ENCODE data around the gene CIAO3. TPM values are rescaled to one million over a fixed set of nuclear protein-coding genes. Genes with fewer than 3 reads are reported as not detected.

Gene CIAO3
- total RNA-seq, 1 experiment from 2014 or later: 21.9 TPM

GRCh38 chr16:698911-699671 lies 41.7 kb downstream of the CIAO3 start:
- Histone ChIP-seq H2BK120ac (ENCODE audit: low read depth, low read length, poor library complexity, severe bottlenecking) (no peak overlapping the region), H2BK20ac (ENCODE audit: low read depth, low read length, poor library complexity, severe bottlenecking) (no peak overlapping the region), H3K4ac (ENCODE audit: low read depth, low read length) (no peak overlapping the region), H2BK15ac (ENCODE audit: low read depth, low read length) (no peak overlapping the region), H4K8ac (replicated peaks; ENCODE audit: insufficient read length, low read depth, low read length) (no peak overlapping the region), H3K4me1 (ENCODE audit: insufficient read depth, low read length) (no peaks in the 10 kb centered on the region), H3K27me3 (ENCODE audit: insufficient read depth, low read length) (peaks cover 39% of the 10 kb centered on the region), H3K56ac (ENCODE audit: insufficient read length, low read depth, low read length) (no peak overlapping the region), H3K27ac (ENCODE audit: insufficient read length, low read depth, low read length) (no peak overlapping the region), H3K23ac (ENCODE audit: insufficient read length, low read depth, low read length) (no peak overlapping the region), H4K5ac (ENCODE audit: insufficient read length, low read depth, low read length) (no peak overlapping the region), H3T11ph (ENCODE audit: low read length) (no peak overlapping the region), H3K79me2 (ENCODE audit: insufficient read depth, low read length) (no peaks in the 10 kb centered on the region), H3K9ac (ENCODE audit: extremely low read depth, insufficient read length, low read length) (no peak overlapping the region), H3K14ac (ENCODE audit: insufficient read depth, low read length) (no peak overlapping the region), H2AFZ (ENCODE audit: low read length) (no peak overlapping the region), H3K9me3 (ENCODE audit: control insufficient read depth, low read depth, low read length) (no peaks in the 10 kb centered on the region), H2BK5ac (ENCODE audit: insufficient read length, low read length) (no peak overlapping the region), H3K18ac (ENCODE audit: insufficient read length, low read depth, low read length) (no peak overlapping the region), H3K79me1 (ENCODE audit: insufficient read depth, low read depth, low read length, poor library complexity, severe bottlenecking) (no peaks in the 10 kb centered on the region), H3K23me2 (ENCODE audit: insufficient read length, low read depth, low read length, poor library complexity, severe bottlenecking) (peaks cover 15% of the 10 kb centered on the region), H4K20me1 (ENCODE audit: control insufficient read depth, insufficient read depth, insufficient read length) (no peaks in the 10 kb centered on the region), H2BK12ac (ENCODE audit: insufficient read length, low read depth, low read length) (no peak overlapping the region), H4K91ac (ENCODE audit: insufficient read length, low read depth, low read length) (no peak overlapping the region), H3K4me2 (ENCODE audit: insufficient read depth, insufficient read length, low read length) (no peak overlapping the region), H2AK5ac (ENCODE audit: insufficient read length, low read length) (no peak overlapping the region)
- peaks cover 0 to 12% of the 10 kb centered on the region in 2 experiments; a peak in 2 of 4 replicates for H3K4me1 Mint-ChIP-seq
- DNase-seq: no peak
- H3K27me3 Mint-ChIP-seq (ENCODE audit: low read depth): peaks cover 94% of the 10 kb centered on the region
- TF ChIP-seq CTCF (conservative IDR thresholded peaks at IDR 0.05): no peak
- H3K4me3 Mint-ChIP-seq: no peak overlapping the region
- H3K27ac Mint-ChIP-seq: no peak overlapping the region
- peaks cover 0 to 3% (median 0%) of the 10 kb centered on the region in 3 experiments; a peak in 2 of 7 replicates for H3K36me3 Mint-ChIP-seq (ENCODE audit: insufficient read depth in 1 of 3, low read depth in 3 of 3)
- no CpG with 5 or more reads among the region's 19 CpGs for WGBS (ENCODE audit: extremely low coverage, insufficient read length, low lambda C conversion rate)
- H3K9me3 Mint-ChIP-seq: no peaks in the 10 kb centered on the region

Data from H9 (cell line).